NCI-H82 treated with DMSO at 0.1 percent for 48 hours (cell line): ENCODE data around the gene NDUFS4.
"Not testable (repeated sequence)": the region's sequence is repeated elsewhere in the genome, so short reads cannot be mapped to it uniquely, and the experiment has no call there.

ENCODE experiments used
- DNase-seq: peaks from one replicate; lab custom pipeline; 2025; ENCODE audit not compliant: unreplicated experiment; lab: John Stamatoyannopoulos, UW

The NDUFS4 gene

DNA sequence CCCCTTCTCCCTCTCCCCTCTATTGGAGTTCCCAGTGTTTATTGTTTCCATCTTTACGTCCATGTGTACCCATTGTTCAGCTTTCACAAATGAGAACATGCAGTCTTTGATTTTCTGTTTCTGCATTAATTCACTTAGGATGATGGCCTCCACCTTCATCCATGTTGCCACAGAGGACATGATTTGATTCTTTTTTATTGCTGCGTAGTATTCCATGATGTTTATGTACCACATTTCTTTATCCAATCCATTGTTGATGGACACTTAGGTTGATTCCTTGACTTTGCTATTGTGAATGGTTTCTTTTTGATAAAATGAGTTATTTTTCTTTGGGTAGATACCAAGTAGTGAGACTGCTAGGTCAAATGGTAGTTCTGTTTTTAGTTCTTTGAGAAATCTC, 88.9 kb downstream of the NDUFS4 start:
- no peak for DNase-seq

DNA sequence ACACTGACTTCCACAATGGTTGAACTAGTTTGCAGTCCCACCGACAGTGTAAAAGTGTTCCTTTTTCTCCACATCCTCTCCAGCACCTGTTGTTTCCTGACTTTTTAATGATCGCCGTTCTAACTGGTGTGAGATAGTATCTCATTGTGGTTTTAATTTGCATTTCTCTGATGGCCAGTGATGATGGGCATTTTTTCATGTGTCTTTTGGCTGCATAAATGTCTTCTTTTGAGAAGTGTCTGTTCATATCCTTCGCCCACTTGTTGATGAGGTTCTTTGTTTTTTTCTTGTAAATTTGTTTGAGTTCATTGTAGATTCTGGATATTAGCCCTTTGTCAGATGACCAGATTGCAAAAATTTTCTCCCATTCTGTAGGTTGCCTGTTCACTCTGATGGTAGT, 100.1 kb downstream of the NDUFS4 start:
- DNase-seq = not testable (repeated sequence)

DNA sequence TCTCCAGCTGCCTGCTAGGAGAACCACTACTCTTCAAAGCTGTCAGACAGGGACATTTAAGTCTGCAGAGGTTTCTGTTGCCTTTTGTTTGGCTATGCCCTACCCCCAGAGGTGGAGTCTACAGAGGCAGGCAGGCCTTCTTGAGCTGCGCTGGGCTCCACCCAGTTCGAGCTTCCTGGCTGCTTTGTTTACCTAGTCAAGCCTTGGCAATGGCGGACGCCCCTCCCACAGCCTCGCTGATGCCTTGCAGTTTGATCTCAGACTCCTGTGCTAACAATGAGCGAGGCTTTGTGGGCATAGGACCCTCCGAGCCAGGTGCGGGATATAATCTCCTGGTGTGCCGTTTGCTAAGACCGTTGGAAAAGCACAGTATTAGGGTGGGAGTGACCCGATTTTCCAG, 104.9 kb downstream of the NDUFS4 start:
- not testable (repeated sequence) for DNase-seq

DNA sequence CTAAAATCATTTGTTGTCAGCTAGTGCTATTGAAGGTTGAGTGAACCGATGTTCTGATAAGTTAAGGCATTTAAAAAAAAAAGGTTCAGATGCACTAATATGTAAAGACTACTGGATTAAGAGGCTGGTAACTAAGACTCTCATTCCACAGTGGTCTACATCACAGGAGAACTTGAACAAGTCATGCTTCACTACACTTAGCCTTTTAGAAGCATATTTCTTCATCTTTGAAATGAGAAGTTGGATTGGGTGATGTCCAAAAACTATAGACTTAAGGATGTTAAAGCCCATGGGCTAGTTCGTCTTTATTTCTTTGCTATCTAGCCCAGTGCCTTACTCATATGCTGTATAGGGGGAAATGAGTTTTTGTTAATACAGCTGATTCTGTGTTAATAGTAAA, 107.2 kb downstream of the NDUFS4 start:
- DNase-seq = no peak

DNA sequence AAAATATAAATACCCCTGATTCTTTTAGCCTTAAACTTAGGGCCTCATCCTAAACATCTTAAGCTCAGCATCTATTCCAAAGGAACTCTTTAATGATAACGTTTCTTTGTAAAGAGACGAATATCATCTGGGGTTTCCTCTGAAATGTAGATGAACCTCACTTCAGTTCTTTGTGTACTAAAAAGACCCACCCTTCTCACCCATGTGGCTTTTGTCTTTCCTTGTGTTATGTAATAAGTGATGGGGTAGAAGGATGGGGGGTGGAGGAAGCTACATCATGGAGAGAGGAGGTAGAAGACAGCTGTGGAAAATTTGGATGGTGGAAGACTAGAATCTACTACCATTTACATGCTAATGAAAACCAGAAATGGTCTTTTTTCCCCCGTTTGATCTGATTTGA, 111.0 kb downstream of the NDUFS4 start:
- DNase-seq = no peak

DNA sequence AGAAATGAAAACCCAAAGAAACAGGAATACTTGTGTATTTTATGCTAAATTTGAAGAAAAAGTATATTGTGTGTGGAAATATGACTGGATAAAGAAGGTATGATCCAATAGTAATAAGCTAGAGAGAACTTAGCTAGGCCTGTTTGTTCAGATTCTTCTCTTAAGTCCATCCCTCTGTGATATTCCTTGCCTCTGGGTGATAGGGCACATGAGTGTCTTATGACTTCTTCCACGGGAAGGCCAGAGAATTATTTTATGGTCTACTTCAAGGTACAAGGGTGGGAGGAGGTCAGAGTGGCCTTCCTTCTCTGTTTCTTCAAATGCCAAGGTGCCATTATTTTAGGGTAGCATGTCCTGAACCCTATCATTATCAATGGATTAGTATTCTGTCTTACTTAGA, 113.7 kb downstream of the NDUFS4 start:
- DNase-seq = no peak

DNA sequence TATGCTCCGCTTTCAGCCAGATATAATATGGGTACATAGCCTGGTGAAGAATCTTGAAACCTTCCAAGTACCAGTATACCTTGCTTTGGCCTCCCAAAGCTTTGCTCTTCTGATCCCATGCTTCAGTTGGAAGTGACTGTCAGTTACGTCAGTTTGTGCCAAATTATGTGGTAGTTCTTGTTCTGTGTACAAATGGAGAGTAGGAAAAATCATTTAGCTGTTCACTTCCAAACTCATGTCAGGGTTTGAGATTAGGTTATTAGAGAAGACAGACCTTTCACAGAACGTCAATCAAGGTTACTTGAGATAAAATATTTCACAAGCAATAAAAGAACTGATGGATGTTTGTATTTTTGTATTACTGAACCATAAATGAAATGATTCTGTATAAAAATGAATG, 117.2 kb downstream of the NDUFS4 start:
- DNase-seq = no peak

DNA sequence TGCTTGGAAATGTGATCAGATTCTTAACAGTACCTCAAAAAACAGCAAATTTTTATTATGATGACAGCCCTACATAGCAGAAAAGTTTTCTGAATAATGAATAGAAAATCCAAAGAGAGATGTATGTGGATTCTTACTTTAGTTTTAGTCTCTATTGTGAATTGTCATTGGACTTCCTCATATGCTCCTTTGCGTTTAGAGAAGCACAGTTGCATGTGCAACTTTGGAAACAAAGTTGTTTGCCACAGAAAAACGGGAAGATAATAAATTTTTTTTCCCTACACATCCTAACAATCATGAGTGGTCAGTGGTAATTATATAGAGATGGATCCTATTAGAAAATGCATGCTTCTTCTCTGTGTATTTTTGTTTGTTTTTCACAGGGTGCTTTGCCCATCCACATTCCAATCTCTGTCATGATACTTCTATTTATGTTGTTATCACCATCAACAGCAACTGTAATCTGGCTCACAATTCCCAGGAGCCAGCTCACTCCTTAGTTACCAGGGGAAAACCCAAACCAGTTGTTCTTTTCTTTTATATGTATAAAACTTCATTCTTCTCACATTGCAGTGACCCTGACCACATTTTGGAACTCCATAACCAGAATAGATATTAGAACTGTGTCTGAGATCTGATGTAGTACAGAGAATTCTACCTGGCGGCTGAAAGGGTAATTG, 118.7 kb downstream of the NDUFS4 start:
- no peak for DNase-seq

DNA sequence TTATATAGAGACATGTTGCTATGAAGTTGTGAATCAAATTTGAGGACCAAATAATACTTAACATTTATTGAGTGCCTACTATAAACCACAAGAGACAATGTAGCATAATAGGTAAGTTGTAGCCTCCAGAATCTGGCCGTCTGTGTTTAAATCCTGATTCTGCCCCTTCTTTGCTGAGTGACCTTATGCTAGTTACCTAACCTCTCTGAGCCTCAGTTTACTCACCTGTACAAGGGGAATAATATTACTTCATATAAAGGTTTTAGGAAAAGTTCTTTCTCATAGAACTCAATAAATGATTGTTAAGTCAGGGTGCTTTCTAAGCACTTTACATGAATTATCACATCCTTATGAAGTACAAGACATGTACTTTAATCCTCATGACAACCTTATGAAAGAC, 120.6 kb downstream of the NDUFS4 start:
- no peak for DNase-seq

DNA sequence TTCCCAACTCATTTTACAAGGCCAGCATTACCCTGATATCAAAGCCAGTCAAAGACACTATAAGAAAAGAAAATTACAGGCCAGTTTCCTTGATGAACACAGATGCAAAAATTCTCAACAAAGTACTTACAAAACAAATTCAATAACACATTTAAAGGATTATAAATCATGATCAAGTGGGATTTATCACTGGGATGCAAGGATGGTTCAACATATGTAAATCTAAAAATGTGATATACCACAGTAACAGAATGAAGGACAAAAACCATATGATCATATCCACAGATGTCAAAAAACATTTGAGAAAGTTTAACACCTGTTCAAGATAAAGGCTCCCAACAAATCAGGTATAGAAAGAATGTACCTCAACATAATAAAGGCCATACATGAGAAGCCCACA, 130.6 kb downstream of the NDUFS4 start:
- DNase-seq = no peak

DNA sequence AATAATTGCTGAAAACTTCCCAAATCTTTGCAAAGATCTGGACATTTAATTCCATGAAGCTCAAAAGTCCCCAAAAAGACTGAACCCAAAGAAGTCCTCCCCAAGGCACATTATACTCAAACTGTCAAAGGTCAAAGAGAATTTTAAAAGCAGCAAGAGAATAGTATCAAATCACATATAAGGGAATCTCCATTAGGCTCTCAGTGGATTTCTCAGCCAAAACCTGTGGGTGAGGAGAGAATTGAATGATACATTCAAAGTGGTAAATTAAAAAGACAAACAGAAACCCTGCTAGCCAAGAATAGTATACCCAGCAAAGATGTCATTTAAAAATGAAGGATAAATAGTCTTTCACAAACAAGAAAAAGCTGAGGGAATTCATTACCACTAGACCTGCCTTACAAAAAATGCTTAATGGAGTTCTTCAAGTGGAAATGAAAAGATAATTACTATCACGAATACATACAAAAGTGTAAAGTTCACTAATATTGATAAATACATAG, 134.1 kb downstream of the NDUFS4 start:
- no peak for DNase-seq

DNA sequence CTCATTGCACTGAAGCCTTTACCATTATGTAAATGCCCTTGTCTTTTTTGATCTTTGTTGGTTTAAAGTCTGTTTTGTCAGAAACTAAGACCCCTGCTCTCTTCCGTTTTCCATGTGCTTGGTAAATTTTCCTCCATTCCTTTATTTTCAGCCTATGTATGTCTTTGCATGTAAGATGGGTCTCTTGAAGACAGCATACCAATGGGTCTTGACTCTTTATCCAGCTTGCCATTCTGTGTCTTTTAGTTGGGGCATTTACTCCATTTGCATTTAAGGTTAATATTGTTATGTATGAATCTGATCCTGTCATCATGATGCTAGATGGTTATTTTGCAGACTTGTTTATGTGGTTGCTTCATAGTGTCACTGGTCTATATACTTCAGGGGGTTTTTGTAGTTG, 150.0 kb downstream of the NDUFS4 start:
- DNase-seq = not testable (repeated sequence)

DNA sequence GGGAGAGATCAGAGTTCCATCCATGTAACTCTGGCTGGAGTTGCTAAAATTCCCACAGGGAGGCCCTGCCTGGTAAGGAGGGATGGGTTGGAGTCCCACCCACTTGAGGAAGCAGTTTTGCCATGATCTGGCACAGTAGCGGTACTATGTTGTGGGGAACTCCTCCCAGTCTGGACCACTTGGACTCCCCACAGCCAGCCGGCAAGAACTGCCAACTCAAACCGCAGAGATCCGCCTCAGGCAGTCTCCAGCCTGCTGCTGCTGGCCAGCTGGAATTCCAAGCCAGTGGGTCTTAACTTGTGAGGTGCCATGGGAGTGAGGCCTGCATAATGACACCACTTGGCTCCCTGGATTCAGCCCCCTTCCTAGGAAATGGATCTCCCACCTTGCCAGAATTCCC, 151.9 kb downstream of the NDUFS4 start:
- DNase-seq = no peak

DNA sequence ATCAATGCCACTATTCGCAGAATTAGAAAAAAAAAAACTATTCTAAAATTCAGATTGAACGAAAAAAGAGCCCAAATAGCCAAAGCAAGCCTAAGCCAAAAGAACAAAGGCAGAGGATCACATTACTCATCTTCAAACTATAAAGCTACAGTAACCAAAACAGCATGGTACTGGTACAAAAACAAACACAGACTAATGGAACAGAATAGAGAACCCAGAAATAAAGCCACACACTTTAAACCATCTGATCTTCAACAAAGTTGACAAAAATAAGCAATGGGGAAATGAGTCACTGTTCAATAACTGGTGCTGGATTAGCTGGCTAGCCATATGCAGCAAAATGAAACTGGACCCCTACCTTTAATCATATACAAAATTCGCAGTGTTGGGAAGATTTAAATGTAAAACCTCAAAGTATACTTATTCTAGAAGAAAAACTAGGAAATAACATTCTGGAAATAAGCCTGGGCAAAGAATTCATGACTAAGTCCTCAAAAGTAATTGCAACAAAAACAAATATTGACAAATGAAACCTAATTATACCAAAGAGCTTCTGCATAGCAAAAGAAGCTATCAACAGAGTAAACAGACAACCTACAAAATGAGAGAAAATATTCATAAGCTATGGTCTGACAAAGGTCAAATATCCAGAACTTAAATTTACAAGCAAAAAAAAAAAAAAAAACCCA, 153.7 kb downstream of the NDUFS4 start:
- no peak for DNase-seq

DNA sequence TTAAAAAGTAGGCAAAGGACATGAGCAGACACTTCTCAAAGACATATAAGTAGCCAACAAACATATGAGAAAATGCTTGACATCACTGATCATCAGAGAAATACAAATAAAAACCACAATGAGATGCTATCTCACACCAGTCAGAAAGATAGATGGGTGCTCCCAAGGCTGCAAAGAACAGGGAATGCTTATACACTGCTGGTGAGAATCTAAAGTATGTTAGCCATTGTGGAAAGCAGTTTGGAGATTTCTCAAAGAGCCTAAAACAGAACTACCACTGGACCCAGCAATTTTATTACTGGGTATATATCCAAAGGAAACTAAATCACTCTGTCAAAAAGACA, 154.2 kb downstream of the NDUFS4 start:
- DNase-seq = no peak

DNA sequence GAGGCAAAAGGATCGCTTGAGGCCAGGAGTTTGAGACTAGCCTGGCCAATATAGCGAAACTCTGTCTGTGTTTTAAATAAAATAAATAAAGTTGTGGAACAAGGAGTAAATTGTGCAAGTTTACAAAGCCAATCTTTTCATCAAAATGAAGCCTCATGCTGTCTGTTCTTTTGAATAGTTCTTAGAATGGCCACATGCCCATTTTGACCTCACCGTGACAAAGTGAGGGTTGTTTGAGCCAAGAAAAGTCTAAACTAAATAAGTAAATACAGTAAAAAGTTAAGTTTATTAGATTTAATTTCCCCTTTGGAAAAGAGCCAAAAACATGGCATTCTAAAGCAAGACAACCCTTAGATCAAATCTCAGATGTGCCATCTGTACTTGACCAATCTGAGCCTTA, 165.7 kb downstream of the NDUFS4 start:
- no peak for DNase-seq

DNA sequence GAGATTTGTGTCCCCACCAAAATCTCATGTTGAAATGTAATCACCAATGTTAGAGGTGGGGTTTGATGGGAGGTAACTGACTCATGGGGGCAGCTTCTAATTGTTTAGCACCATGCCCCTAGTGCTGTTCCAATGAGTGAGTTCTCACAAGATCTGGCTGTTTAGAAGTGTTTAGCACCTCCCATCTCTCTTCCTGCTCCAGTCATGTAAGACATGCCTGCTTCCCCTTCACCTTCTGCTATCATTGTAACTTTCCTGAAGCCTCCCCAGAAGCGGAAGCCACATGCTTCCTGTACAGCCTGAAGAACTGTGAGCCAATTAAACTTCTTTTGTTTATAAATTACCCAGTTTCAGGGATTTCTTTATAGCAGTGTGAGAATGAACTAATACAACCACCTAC, 170.5 kb downstream of the NDUFS4 start:
- DNase-seq = no peak
